Thoracic aorta (tissue), 2 donors: ENCODE data around the gene RAB1B. TPM values are rescaled to one million over a fixed set of nuclear protein-coding genes. Genes with fewer than 3 reads are reported as not detected.

Experiments
- ATAC-seq: fragments of 150-250 bp; one replicate; pipeline ENCODE4 v1.8.0; 2017; ENCODE audit warnings: low read depth; ENCODE audit not compliant: insufficient number of reproducible peaks, low FRiP score
- DNase-seq: peaks from one replicate; pipeline ENCODE4 v3.0.0-alpha.2; 2020; ENCODE audit warnings: low spot score
- H3K27ac ChIP-seq, 2 donors: fragments of 200-600 bp; sonication (generic); 1 replicate in 1 of 2; 2 replicates in 1 of 2; pipeline ENCODE4 v1.5.1; 2016; ENCODE audit warnings: mild to moderate bottlenecking in 2 of 2, moderate library complexity in 2 of 2
- H3K27me3 ChIP-seq: fragments of 200-600 bp; sonication (generic); replicated peaks from 2 replicates; pipeline ENCODE4 v1.6.0; 2016; ENCODE audit warnings: mild to moderate bottlenecking; ENCODE audit not compliant: insufficient read depth
- H3K36me3 ChIP-seq: fragments of 200-600 bp; sonication (generic); one replicate; pipeline ENCODE4 v1.5.1; 2016
- H3K4me1 ChIP-seq, 2 donors: fragments of 200-600 bp; sonication (generic); 1 replicate in 1 of 2; 2 replicates in 1 of 2; pipeline versions ENCODE4 v1.5.1 to v1.6.0; 2016; ENCODE audit warnings: low read depth in 2 of 2, mild to moderate bottlenecking in 1 of 2; ENCODE audit not compliant: control insufficient read depth in 1 of 2
- H3K4me3 ChIP-seq: fragments of 200-600 bp; sonication (generic); 2 replicates; pipeline ENCODE4 v1.5.1; 2016; ENCODE audit warnings: mild to moderate bottlenecking
- H3K9me3 ChIP-seq: fragments of 200-600 bp; sonication (generic); 2 replicates; pipeline ENCODE4 v1.5.1; 2016
- CTCF ChIP-seq: fragments of 200-600 bp; sonication (generic); IDR thresholded peaks from one replicate; pipeline ENCODE4 v1.5.1; 2019; ENCODE audit warnings: antibody characterized with exemption
- total RNA-seq, 2 donors: library from RNA; depleted of rRNA; stranded (reverse); fragments of >200 nt; gene quantifications; one replicate each; pipeline versions ENCODE4 v1.1.0 to v1.2.3, GENCODE V29; 2016

RAB1B gene
- total RNA-seq, 2 donors from 2014 or later, result 57.2 to 96.0 TPM

GRCh38 chr11:66279092-66279734 is 10.8 kb downstream of the RAB1B start:
- ATAC-seq, result no peak
- H3K36me3 ChIP-seq, result peaks cover 20% of the 10 kb centered on the region
- DNase-seq, result no peak

GRCh38 chr11:66280428-66280827 is 12.0 kb downstream of the RAB1B start:
- Histone ChIP-seq H3K4me3 (no peak overlapping the region), H3K27me3 (no peaks in the 10 kb centered on the region), H3K9me3 (no peaks in the 10 kb centered on the region), H3K36me3 (peaks cover 12% of the 10 kb centered on the region), H3K27ac (no peak overlapping the region), H3K4me1 (peaks cover 7 to 21% of the 10 kb centered on the region in 2 donors)
- ATAC-seq, result no peak
- TF ChIP-seq CTCF, result no peak
- DNase-seq, result no peak

More at GRCh38 chr11:66279092-66279734, 10.8 kb downstream of the RAB1B start:
- no peak overlapping the region for H3K4me3 ChIP-seq
- no peak overlapping the region for H3K27ac ChIP-seq
- H3K4me1 ChIP-seq, result peaks cover 7 to 17% of the 10 kb centered on the region in 2 donors
- no peak for TF ChIP-seq CTCF
- H3K27me3 ChIP-seq, result no peaks in the 10 kb centered on the region
- H3K9me3 ChIP-seq, result no peaks in the 10 kb centered on the region

GRCh38 chr11:66281001-66281400 is 12.6 kb downstream of the RAB1B start:
- Histone ChIP-seq H3K4me3 (no peak overlapping the region), H3K9me3 (no peaks in the 10 kb centered on the region), H3K4me1 (peaks cover 7 to 21% of the 10 kb centered on the region in 2 donors), H3K27ac (no peak overlapping the region), H3K36me3 (peaks cover 7% of the 10 kb centered on the region), H3K27me3 (no peaks in the 10 kb centered on the region)
- ATAC-seq, result no peak
- no peak for TF ChIP-seq CTCF
- DNase-seq, result no peak

GRCh38 chr11:66281776-66282467 is 13.5 kb downstream of the RAB1B start:
- ATAC-seq (no peak), DNase-seq (no peak)
- Histone ChIP-seq H3K4me3 (no peak overlapping the region), H3K9me3 (no peaks in the 10 kb centered on the region), H3K4me1 (peaks cover 7 to 24% of the 10 kb centered on the region in 2 donors), H3K27ac (no peak overlapping the region), H3K27me3 (no peaks in the 10 kb centered on the region), H3K36me3 (peaks cover 4% of the 10 kb centered on the region)
- TF ChIP-seq CTCF, result no peak
